ENCODE measurements around the gene ALDH3B1. TPM values are rescaled to one million over a fixed set of nuclear protein-coding genes. Genes with fewer than 3 reads are reported as not detected.

ALDH3B1 gene
- total RNA-seq, 1 experiment from 2014 or later, result 28.1 TPM

DNA sequence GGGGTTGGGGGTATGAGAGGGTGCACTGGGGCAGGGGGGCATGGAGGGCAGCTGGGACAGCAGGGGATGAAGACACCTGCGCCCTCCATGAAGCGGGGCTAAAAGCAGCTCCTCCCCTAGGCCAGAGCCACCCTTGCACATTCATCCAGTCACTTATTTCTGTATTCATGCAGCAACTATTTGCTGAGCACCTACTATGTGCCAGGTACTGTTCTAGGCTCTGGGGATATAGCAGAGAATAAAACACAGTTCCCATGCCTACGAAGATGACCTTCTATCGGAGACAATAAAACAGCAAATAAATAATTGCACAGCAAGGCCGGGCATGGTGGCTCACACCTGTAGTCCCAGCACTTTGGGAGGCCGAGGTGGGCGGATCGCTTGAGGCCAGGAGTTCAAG lies 5.3 kb downstream of the ALDH3B1 start:
- Histone ChIP-seq H3K9ac (ENCODE audit: low read length) (peak overlapping the region; percentile 82), H3K27me3 (ENCODE audit: low read length) (no peaks in the 10 kb centered on the region), H3K4me3 (ENCODE audit: low read length) (no peak overlapping the region), H2AFZ (ENCODE audit: low read length) (no peak overlapping the region), H3K4me1 (ENCODE audit: insufficient read depth, low read length) (peaks cover 67% of the 10 kb centered on the region), H3K9me2 (replicated peaks; ENCODE audit: low read length) (no peaks in the 10 kb centered on the region), H3K9me3 (ENCODE audit: low read length) (no peaks in the 10 kb centered on the region), H4K20me1 (ENCODE audit: low read length) (no peaks in the 10 kb centered on the region), H3K4me2 (ENCODE audit: low read length) (peak overlapping the region; percentile 85; the same call in 1 of the 2 replicates), H3F3A (ENCODE audit: low read length, unreplicated experiment) (peaks cover 8% of the 10 kb centered on the region), H3K27ac (ENCODE audit: low read length) (peak overlapping the region; percentile 96), H3K79me2 (ENCODE audit: low read length) (peaks cover 24% of the 10 kb centered on the region), H3K36me3 (ENCODE audit: low read depth, low read length) (no peaks in the 10 kb centered on the region)
- ChIA-PET CTCF (no interaction called here), POLR2A (ENCODE audit: unreplicated experiment) (no interaction called here)
- ATAC-seq (no peak), DNase-seq (no peak)
- intact Hi-C loops (cut with micrococcal nuclease), result loop anchor here (10.0 kb wide), 1 partner anchor 199 kb away; the partner anchor contains the start of gene KMT5B
- no TSS peak for BruUV-seq (replicated peaks)
- TF ChIP-seq EZH2 (IDR thresholded peaks at IDR 0.05; ENCODE audit: low read length, unreplicated experiment) (no peak), EZH2phosphoT487 (IDR thresholded peaks at IDR 0.05; ENCODE audit: borderline replicate concordance, low read length) (no peak)
- TF ChIP-seq, protein P1, sequence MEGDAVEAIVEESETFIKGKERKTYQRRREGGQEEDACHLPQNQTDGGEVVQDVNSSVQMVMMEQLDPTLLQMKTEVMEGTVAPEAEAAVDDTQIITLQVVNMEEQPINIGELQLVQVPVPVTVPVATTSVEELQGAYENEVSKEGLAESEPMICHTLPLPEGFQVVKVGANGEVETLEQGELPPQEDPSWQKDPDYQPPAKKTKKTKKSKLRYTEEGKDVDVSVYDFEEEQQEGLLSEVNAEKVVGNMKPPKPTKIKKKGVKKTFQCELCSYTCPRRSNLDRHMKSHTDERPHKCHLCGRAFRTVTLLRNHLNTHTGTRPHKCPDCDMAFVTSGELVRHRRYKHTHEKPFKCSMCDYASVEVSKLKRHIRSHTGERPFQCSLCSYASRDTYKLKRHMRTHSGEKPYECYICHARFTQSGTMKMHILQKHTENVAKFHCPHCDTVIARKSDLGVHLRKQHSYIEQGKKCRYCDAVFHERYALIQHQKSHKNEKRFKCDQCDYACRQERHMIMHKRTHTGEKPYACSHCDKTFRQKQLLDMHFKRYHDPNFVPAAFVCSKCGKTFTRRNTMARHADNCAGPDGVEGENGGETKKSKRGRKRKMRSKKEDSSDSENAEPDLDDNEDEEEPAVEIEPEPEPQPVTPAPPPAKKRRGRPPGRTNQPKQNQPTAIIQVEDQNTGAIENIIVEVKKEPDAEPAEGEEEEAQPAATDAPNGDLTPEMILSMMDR (conservative IDR thresholded peaks at IDR 0.05; ENCODE audit: low read depth, low read length), result no peak

DNA sequence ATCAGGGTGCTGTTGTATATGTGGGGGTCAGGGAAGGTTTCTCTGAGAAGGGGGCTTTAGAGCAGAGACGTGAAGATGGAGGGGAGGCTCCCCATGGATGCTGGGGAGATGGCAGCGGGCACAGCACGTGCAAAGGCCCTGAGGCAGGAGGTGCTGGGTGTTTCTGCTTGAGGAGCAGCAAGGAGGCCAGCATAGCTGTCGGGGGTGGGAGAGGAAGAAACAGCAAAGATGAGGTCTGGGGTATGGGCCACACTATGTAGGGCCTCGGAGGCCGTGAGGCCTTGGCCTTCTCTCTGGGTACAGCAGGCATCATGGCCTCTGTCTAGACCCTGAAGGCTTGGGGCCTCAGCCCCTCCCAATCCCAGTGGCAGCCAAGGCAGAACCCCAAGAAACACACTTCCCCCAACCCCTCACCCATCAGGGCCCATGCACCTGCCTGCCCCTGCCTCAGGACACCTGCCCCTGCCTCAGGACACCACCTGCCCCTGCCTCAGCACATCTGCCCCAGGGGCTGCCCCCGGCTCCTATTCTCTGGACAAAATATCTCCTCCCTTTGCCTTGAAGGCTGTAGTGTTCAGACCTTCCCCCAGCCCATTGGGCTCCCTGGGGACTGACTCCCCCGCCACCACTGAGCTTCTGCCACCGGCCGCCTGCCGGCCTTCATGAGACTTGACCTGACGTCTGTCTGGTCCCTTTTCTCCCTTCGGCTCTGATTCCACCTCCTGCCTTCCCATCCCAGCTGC lies 6.2 kb downstream of the ALDH3B1 start:
- Histone ChIP-seq H4K20me1 (ENCODE audit: low read length) (no peaks in the 10 kb centered on the region), H3K4me1 (ENCODE audit: insufficient read depth, low read length) (peaks cover 66% of the 10 kb centered on the region), H3K4me3 (ENCODE audit: low read length) (no peak overlapping the region), H3K9me3 (ENCODE audit: low read length) (no peaks in the 10 kb centered on the region), H2AFZ (ENCODE audit: low read length) (no peak overlapping the region), H3K9ac (ENCODE audit: low read length) (no peak overlapping the region), H3K27ac (ENCODE audit: low read length) (no peak overlapping the region), H3K79me2 (ENCODE audit: low read length) (peaks cover 15% of the 10 kb centered on the region), H3K9me2 (replicated peaks; ENCODE audit: low read length) (no peaks in the 10 kb centered on the region), H3K27me3 (ENCODE audit: low read length) (no peaks in the 10 kb centered on the region), H3K36me3 (ENCODE audit: low read depth, low read length) (no peaks in the 10 kb centered on the region), H3F3A (ENCODE audit: low read length, unreplicated experiment) (peaks cover 8% of the 10 kb centered on the region), H3K4me2 (ENCODE audit: low read length) (no peak overlapping the region)
- POLR2A ChIA-PET (ENCODE audit: unreplicated experiment), result no interaction called here
- DNase-seq (no peak), ATAC-seq (no peak)
- no TSS peak for BruUV-seq (replicated peaks)
- CTCF ChIA-PET, result interaction anchor here (0.6 kb wide), 1 partner anchor 386 kb away, joined by 4 read pairs; the partner anchor contains the start of gene NUDT8
- TF ChIP-seq EZH2phosphoT487 (IDR thresholded peaks at IDR 0.05; ENCODE audit: borderline replicate concordance, low read length) (no peak), EZH2 (IDR thresholded peaks at IDR 0.05; ENCODE audit: low read length, unreplicated experiment) (no peak)
- TF ChIP-seq, protein P1 (conservative IDR thresholded peaks at IDR 0.05; ENCODE audit: low read depth, low read length), result no peak
- intact Hi-C loops (cut with micrococcal nuclease), result loop anchor here (10.0 kb wide), 1 partner anchor 198 kb away; the partner anchor contains the start of gene KMT5B

Data from PC-3 (cell line).